Measurements from ENCODE around the gene ZNF775. TPM values are rescaled to one million over a fixed set of nuclear protein-coding genes. Genes with fewer than 3 reads are reported as not detected.

Gene ZNF775
- total RNA-seq, 2 experiments from 2014 or later: 4.5 to 5.2 TPM

GRCh38 chr7:150372271-150373048 lies 6.7 kb upstream of the ZNF775 start:
- intact Hi-C loops (cut with micrococcal nuclease): loop anchor here (10.0 kb wide), 2 partner anchors 252 to 712 kb away; partner anchors contain the start of genes AGAP3, FASTK and TMUB1
- H3K9me3 Mint-ChIP-seq: no peaks in the 10 kb centered on the region
- H3K4me3 Mint-ChIP-seq: no peak overlapping the region
- no peak for DNase-seq
- H3K4me1 Mint-ChIP-seq (ENCODE audit: low read depth): peaks cover 52% of the 10 kb centered on the region
- no peak overlapping the region for H3K27ac Mint-ChIP-seq
- H3K27me3 Mint-ChIP-seq (ENCODE audit: low read depth): no peaks in the 10 kb centered on the region
- CTCF ChIA-PET: interaction anchor here (1.2 kb wide), 1 partner anchor 17 kb away, joined by 5 read pairs; no protein-coding TSS in a partner anchor
- H3K36me3 Mint-ChIP-seq (ENCODE audit: low read depth): peaks cover 12% of the 10 kb centered on the region

- intact Hi-C loops (cut with micrococcal nuclease): loop anchor here (10.0 kb wide), 2 partner anchors 252 to 712 kb away; partner anchors contain the start of genes AGAP3, FASTK and TMUB1
- CTCF ChIA-PET: interaction anchor here (1.2 kb wide), 1 partner anchor 18 kb away, joined by 5 read pairs; no protein-coding TSS in a partner anchor
These were observed 5.9 kb upstream of the ZNF775 start for GRCh38 chr7:150373049-150373801.

GRCh38 chr7:150374026-150374425 lies 5.1 kb upstream of the ZNF775 start:
- peaks cover 55% of the 10 kb centered on the region for H3K4me1 Mint-ChIP-seq (ENCODE audit: low read depth)
- H3K36me3 Mint-ChIP-seq (ENCODE audit: low read depth): peaks cover 11% of the 10 kb centered on the region
- intact Hi-C loops (cut with micrococcal nuclease): loop anchor here (10.0 kb wide), 2 partner anchors 251 to 711 kb away; partner anchors contain the start of genes AGAP3, FASTK and TMUB1
- H3K27ac Mint-ChIP-seq: peak overlapping the region; percentile 38
- no peaks in the 10 kb centered on the region for H3K27me3 Mint-ChIP-seq (ENCODE audit: low read depth)
- no peak overlapping the region for H3K4me3 Mint-ChIP-seq
- H3K9me3 Mint-ChIP-seq: no peaks in the 10 kb centered on the region
- peak; percentile 1 for DNase-seq
- CTCF ChIA-PET: interaction anchor here (1.2 kb wide), 1 partner anchor 18 kb away, joined by 5 read pairs; no protein-coding TSS in a partner anchor

More at GRCh38 chr7:150373049-150373801, 5.9 kb upstream of the ZNF775 start:
- Mint-ChIP-seq H3K4me3 (no peak overlapping the region), H3K36me3 (ENCODE audit: low read depth) (peaks cover 12% of the 10 kb centered on the region), H3K27me3 (ENCODE audit: low read depth) (no peaks in the 10 kb centered on the region), H3K27ac (no peak overlapping the region), H3K4me1 (ENCODE audit: low read depth) (peaks cover 54% of the 10 kb centered on the region), H3K9me3 (no peaks in the 10 kb centered on the region)
- peak; percentile 3 for DNase-seq

GRCh38 chr7:150374472-150374871 lies 4.7 kb upstream of the ZNF775 start:
- CTCF ChIA-PET: interaction anchor here (0.9 to 1.2 kb wide), 3 partner anchors 9 to 31 kb away, joined by 3 read pairs; no protein-coding TSS in a partner anchor
- intact Hi-C loops (cut with micrococcal nuclease): loop anchor here (10.0 kb wide), 2 partner anchors 250 to 710 kb away; partner anchors contain the start of genes AGAP3, FASTK and TMUB1
- H3K27me3 Mint-ChIP-seq (ENCODE audit: low read depth): no peaks in the 10 kb centered on the region
- peaks cover 54% of the 10 kb centered on the region for H3K4me1 Mint-ChIP-seq (ENCODE audit: low read depth)
- no peak overlapping the region for H3K4me3 Mint-ChIP-seq
- H3K9me3 Mint-ChIP-seq: no peaks in the 10 kb centered on the region
- peaks cover 10% of the 10 kb centered on the region for H3K36me3 Mint-ChIP-seq (ENCODE audit: low read depth)
- H3K27ac Mint-ChIP-seq: peak overlapping the region; percentile 38
- DNase-seq: no peak

GRCh38 chr7:150375662-150376521 lies 3.2 kb upstream of the ZNF775 start:
- CTCF ChIA-PET: interaction anchor here (0.9 to 1.2 kb wide), 3 partner anchors 9 to 30 kb away, joined by 3 read pairs; no protein-coding TSS in a partner anchor
- peak overlapping the region; percentile 59 for H3K27ac Mint-ChIP-seq
- peak; percentile 63 for DNase-seq
- peaks cover 9% of the 10 kb centered on the region for H3K36me3 Mint-ChIP-seq (ENCODE audit: low read depth)
- no peaks in the 10 kb centered on the region for H3K27me3 Mint-ChIP-seq (ENCODE audit: low read depth)
- H3K4me1 Mint-ChIP-seq (ENCODE audit: low read depth): peaks cover 50% of the 10 kb centered on the region
- H3K9me3 Mint-ChIP-seq: no peaks in the 10 kb centered on the region
- intact Hi-C loops (cut with micrococcal nuclease): loop anchor here (10.0 kb wide), 2 partner anchors 249 to 709 kb away; partner anchors contain the start of genes AGAP3, FASTK and TMUB1
- no peak overlapping the region for H3K4me3 Mint-ChIP-seq

GRCh38 chr7:150376560-150376959 lies 2.6 kb upstream of the ZNF775 start:
- Mint-ChIP-seq H3K4me3 (no peak overlapping the region), H3K9me3 (no peaks in the 10 kb centered on the region), H3K27me3 (ENCODE audit: low read depth) (no peaks in the 10 kb centered on the region), H3K27ac (peak overlapping the region; percentile 59), H3K4me1 (ENCODE audit: low read depth) (peaks cover 49% of the 10 kb centered on the region), H3K36me3 (ENCODE audit: low read depth) (peaks cover 9% of the 10 kb centered on the region)
- no peak for DNase-seq
- CTCF ChIA-PET: no interaction called here
- intact Hi-C loops (cut with micrococcal nuclease): loop anchor here (10.0 kb wide), 2 partner anchors 248 to 708 kb away; partner anchors contain the start of genes AGAP3, FASTK and TMUB1

GRCh38 chr7:150377196-150377595 lies 1.9 kb upstream of the ZNF775 start:
- no peak overlapping the region for H3K27ac Mint-ChIP-seq
- H3K4me1 Mint-ChIP-seq (ENCODE audit: low read depth): peaks cover 49% of the 10 kb centered on the region
- H3K27me3 Mint-ChIP-seq (ENCODE audit: low read depth): no peaks in the 10 kb centered on the region
- CTCF ChIA-PET: interaction anchor here (1.2 to 1.8 kb wide), 2 partner anchors 7 to 52 kb away, joined by 3 to 8 read pairs; no protein-coding TSS in a partner anchor
- DNase-seq: no peak
- no peaks in the 10 kb centered on the region for H3K9me3 Mint-ChIP-seq
- intact Hi-C loops (cut with micrococcal nuclease): loop anchor here (10.0 kb wide), 2 partner anchors 248 to 708 kb away; partner anchors contain the start of genes AGAP3, FASTK and TMUB1
- H3K4me3 Mint-ChIP-seq: no peak overlapping the region
- peaks cover 9% of the 10 kb centered on the region for H3K36me3 Mint-ChIP-seq (ENCODE audit: low read depth)

- Mint-ChIP-seq H3K27me3 (ENCODE audit: low read depth) (no peaks in the 10 kb centered on the region), H3K4me1 (ENCODE audit: low read depth) (peaks cover 49% of the 10 kb centered on the region)
- intact Hi-C loops (cut with micrococcal nuclease): loop anchor here (2.0 to 10.0 kb wide), 3 partner anchors 247 to 707 kb away; partner anchors contain the start of genes AGAP3, FASTK and TMUB1
These were observed 1.5 kb upstream of the ZNF775 start for GRCh38 chr7:150377635-150378034.

GRCh38 chr7:150378115-150378852 lies 846 bp upstream of the ZNF775 start:
- peaks cover 49% of the 10 kb centered on the region for H3K4me1 Mint-ChIP-seq (ENCODE audit: low read depth)
- intact Hi-C loops (cut with micrococcal nuclease): loop anchor here (2.0 to 10.0 kb wide), 3 partner anchors 247 to 707 kb away; partner anchors contain the start of genes AGAP3, FASTK and TMUB1
- H3K36me3 Mint-ChIP-seq (ENCODE audit: low read depth): peaks cover 2% of the 10 kb centered on the region

More at GRCh38 chr7:150377635-150378034, 1.5 kb upstream of the ZNF775 start:
- Mint-ChIP-seq H3K27ac (no peak overlapping the region), H3K4me3 (peak overlapping the region; percentile 19), H3K36me3 (ENCODE audit: low read depth) (peaks cover 6% of the 10 kb centered on the region), H3K9me3 (no peaks in the 10 kb centered on the region)
- CTCF ChIA-PET: interaction anchor here (0.7 to 1.8 kb wide), 5 partner anchors 8 to 52 kb away, joined by 3 to 10 read pairs (median 3); no protein-coding TSS in a partner anchor
- no peak for DNase-seq

More at GRCh38 chr7:150378115-150378852, 846 bp upstream of the ZNF775 start:
- CTCF ChIA-PET: interaction anchor here (0.6 to 1.8 kb wide), 6 partner anchors 9 to 401 kb away, joined by 3 to 10 read pairs (median 4); no protein-coding TSS in a partner anchor
- DNase-seq: peak; percentile 57
- H3K27me3 Mint-ChIP-seq (ENCODE audit: low read depth): no peaks in the 10 kb centered on the region
- peak overlapping the region; percentile 73 for H3K4me3 Mint-ChIP-seq
- H3K9me3 Mint-ChIP-seq: no peaks in the 10 kb centered on the region
- peak overlapping the region; percentile 77 for H3K27ac Mint-ChIP-seq

All from activated naive CD4-positive, alpha-beta T cell treated with anti-CD3 and anti-CD28 coated beads for 36 hours (primary cell).